Inflammatory macrophage treated with lipopolysaccharide for 4 hours (primary cell): ENCODE data around the gene DAB1.

Experiments
- DNase-seq: peaks from one replicate; pipeline ENCODE4 v3.0.0-alpha.2; 2020

DAB1 gene

DNA sequence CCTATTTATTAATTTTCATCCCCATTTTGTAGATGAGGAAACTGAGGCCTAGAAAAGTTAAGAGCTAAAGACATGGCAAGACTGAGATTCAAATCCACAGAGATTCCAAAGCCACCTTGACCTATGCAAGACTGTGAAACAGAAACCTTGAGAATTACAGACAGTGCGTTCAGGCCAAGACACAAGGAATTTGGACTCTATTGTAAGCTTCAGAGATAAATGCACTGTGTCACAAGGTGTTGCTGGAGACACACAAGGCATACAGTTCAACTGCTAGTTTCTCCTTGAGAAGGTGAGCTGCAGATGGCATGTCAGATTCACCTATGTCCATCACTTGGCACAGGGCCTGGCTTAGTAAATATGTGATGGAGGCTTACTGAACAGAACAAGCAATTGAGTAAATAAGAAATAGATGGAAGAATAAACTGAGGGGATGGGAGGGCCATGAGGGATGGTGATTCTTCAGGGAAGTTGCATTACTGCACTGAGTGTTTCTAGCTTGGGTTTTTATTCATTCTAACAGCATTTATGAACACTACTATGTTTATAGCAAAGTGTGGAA, 215.0 kb downstream of the DAB1 start:
- DNase-seq, result no peak

DNA sequence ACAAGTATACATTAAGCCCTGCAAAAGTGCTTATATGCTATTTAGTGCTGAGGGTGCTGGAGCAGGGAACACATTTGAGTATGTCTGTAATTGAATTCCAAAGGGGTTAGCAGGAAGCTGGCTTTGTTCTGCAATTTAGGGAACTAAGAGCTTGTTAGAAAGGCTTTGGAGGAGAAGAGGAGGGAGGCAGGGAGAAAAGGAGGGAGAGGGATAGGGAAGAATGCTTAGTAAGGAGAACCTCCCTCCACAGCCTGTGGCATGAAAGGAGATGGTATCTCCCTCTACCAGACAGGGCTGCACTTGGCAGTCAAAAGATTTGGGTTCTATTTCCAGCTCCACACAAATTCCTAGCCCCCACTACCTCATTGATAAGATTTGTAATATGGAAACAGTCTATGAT, 217.8 kb downstream of the DAB1 start:
- no peak for DNase-seq

DNA sequence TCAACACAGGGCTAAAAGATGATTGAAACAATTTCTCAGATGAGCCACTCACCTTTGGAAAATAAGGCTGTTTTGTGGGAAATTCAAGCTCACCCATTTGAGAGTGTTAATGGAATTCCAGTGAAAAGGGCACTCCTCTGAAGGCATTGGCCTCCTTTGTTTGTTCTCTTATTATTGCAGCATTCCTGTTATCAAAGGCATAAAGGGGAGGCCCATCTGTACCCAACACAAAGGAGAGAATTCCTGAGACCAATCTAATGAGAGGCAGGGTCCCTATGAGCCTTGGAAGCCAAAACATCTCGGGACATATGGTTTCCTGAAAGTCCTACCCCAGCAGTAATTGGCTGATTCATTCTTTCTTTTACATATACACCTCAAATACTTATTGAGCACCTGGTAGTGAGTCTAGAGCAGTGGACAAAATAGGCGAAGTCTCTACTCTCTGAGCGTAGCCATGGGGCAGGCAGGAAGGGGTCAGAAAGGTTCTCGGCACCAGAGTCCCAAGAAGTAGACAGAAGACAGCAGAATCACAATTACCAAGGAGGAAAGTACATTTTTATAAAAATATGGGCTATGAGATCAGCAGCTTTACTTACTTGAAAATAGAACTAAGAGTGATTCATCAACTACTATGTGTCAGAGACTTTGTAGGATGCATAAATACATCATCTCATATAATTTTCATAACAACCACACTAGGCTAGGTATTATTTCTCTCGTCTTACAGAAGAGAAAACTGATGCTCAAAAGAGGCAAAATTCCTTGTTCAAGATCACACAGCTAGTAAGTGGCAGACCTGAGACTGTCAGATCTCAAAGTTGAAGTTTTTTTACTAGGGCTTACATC, 218.7 kb downstream of the DAB1 start:
- no peak for DNase-seq

DNA sequence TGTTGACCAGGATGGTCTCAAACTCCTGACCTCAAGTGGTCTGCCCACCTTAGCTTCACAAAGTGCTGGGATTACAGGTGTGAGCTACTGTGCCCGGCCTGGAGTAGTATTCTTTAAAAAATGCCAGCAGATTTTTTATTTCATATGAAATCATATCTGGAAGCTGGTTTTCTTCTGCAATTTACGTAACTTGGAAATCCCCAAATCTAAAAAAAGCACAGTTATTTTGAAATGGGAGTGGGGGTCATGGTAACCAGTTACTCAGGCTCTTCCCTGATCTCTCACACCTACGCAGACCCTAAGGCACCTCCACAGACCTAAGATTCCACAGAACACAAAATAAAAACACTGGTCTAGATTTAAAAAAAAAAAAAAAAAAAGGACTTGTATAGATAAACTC, 219.8 kb downstream of the DAB1 start:
- DNase-seq, result peak; percentile 4

GRCh38 chr1:57202241-57202640, 221.6 kb downstream of the DAB1 start:
- no peak for DNase-seq

DNA sequence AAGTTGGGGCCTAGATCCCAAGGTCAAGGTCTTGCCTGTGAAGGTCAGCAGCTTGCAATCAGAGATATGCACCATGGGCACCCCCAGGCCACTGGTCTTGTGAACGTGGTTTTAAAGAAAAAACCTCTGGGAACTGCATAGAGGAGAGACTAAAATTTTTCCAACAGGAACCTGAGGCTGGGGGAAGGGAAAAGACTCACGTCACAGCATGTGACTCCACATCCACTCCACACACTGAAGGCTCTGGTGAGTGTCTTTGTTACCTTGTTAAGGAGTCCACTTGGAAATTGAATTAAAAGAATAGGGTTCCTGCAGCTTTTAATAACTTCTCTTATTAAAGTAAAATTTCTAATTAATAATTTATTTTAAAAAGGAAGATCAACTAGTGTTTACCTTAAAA, 224.9 kb downstream of the DAB1 start:
- DNase-seq, result no peak

DNA sequence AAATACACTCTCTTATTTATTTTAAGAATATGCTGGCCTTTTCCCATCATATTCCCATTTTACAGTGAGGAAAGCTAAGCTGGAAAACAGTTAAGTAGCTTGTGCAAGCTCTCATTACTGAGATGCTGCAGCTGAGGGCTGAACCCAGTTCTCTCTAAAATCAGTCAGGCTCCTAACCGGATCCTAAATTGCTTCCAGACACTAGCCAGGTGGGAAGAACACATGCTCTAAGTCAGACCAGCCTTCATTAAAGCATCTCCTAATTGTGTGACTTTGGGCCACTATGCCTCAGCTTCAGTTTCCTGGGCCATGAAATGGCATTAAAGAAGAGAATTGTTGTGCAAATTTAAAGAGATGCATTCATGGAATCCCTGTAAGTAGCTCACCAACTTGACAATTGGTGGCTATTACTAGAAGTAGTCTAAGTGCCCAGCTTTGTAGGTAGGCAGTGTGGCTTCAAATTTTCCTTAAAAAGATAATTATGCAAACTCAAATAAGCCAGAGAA, 228.4 kb downstream of the DAB1 start:
- DNase-seq, result no peak

DNA sequence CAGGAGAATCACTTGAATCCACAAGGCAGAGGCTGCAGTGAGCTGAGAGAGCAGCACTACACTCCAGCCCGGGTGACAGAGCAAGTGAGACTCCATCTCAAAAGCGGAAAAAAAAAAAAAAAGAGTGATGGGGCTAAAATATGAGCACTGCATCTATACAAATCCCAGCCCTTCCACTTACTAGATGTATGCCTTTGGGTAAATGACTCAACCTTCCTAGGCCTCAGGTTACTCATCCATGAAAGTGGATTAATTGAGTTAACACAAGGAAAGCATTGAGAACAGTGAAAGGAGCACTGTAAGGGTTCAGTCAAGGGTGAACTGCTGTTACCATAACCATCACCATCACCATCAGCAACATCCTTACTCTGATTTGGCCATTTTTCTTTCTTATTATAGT, 231.6 kb downstream of the DAB1 start:
- no peak for DNase-seq

DNA sequence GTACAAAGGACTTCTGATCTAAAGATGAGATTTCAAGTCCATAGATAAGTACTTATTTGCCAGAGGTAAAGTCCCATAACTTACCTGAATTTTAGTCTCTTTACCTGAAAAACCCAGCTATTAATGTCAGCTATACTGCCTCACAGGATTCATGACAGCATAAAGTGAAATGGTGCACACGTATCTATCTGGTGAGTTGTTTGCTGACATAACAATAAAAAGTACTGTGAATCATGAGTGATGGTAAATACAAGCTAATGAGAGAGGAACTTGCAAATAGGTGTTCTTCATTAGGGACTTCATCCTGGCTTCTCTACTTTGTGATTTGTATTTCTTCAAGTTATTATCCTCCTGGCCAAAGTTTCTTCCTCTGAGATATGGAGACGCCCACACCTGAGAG, 233.0 kb downstream of the DAB1 start:
- no peak for DNase-seq

DNA sequence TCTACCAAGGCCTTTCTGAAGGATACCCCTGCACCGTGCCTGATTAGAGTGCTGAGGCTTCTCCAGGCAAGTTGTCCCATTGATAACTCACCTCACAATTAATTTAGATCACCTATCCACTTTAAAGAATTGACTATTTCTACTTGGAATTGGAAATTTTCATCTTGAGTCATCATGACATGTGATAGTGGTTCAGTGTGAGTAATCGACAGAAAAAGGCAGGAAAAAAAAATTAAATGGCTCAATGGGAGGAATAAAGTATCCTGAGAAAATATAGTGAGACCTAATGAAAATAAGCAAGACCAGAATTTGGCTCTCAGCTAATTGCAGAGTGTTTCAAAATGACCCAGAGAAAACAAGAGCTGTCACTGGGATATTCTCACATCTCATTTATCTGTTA, 235.7 kb downstream of the DAB1 start:
- no peak for DNase-seq

GRCh38 chr1:57186455-57186854, 237.4 kb downstream of the DAB1 start:
- no peak for DNase-seq

GRCh38 chr1:57179001-57179400, 244.9 kb downstream of the DAB1 start:
- no peak for DNase-seq

DNA sequence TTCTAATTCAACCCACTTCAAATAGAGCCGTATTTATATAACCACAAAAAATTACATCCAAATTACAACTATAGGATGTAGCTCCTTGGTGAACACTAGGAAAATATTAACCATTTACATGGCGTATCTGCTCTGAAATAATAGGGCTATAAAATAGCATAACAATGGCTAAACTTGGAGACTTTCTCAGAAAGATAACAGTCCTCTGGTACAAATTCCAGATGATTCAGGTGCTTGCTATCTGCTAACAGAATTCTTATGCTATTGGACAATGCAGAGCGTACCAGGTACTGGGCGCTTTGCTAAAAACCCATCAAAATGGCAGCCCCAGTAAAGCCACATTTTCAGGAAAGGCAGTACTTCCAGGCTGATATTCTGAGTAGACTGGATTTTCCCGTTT, 248.4 kb downstream of the DAB1 start:
- no peak for DNase-seq

GRCh38 chr1:57172040-57172439, 251.8 kb downstream of the DAB1 start:
- no peak for DNase-seq

DNA sequence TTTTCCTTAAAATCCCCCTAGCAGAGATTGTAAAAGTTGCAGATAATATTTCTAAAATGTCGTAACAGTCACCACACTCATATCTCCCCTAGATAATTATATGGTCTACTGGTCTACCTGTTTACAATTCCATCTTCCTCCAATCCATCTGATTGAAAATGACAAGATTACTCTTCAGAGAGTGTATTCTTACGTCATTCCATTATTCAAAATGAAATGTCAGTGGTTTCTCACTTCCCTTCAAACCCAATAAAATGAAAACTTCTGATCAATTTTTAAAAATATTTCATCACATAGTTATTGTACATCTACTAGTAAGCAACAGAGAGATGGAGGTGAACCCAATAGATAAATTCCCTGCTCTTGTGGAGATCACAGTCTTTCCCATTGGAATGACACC, 255.9 kb downstream of the DAB1 start:
- no peak for DNase-seq

DNA sequence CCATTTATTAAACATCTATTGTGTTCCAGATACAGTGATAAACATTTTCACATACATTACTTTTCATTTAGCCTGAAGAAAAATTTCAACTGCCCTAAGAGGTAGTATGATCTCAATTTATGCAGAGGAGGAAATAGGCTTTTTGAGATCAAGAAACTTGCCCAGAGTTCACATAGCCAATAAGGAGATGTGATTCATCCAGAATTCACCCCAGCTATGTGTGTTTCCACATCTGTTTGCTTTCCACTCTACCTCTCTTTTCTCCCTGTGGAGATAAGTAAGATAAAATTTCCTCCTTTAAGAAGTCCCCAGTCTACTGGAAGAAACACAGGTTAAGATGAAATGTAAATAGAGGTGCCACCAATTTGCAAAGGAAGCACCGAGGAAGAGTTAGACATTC, 258.3 kb downstream of the DAB1 start:
- no peak for DNase-seq

- no peak for DNase-seq
These were observed 259.3 kb downstream of the DAB1 start for GRCh38 chr1:57164584-57164983.

DNA sequence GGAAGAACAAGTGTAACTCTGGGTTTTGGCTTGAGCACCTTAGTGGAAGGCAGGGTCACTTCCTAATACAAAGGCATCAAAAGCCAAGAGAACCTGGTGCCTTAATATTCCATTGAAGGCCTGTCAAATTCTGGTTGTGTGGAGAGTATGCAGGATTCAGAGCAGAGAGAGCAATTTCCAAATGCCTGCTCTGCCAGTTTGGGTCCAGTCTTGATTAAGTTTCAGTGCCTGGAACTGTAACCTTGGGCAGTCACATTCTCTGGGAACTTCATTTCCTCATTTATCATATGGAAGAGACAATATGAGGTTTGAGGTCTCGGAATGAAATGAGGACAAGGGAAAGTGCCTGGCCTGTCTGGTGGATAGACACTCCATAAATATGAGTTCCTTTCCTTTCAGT, 260.1 kb downstream of the DAB1 start:
- DNase-seq, result no peak

GRCh38 chr1:57163325-57163724, 260.5 kb downstream of the DAB1 start:
- DNase-seq, result no peak

DNA sequence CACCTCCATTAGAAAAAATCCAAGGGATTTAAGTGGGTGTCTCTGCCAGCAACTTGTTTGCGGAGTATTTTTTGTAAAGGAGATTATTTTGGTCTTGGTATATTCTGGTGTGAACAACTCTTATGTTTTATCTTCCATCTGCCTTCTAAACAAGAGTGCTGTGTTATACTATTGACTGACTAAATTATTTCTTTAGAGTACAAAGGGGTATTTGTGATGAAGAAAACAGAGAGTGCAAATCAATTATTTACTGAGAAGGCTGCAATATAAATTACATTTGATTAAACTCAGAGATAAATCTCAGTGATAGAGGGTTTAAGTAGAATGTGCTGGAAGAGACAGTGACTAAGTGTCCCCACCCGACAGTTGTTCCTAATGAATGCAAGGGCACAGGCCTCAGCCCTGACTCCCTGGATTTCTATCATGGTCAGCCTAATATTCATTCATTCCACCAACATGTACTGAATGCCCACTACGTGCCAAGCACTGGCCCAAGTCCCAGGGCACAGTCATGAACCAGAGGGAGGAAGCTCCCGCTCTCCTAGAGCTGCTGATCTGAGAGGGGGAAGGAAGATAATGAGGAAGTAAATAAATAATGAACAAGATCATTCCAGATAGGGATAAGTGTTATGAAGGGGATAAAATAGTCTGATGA, 261.1 kb downstream of the DAB1 start:
- no peak for DNase-seq

GRCh38 chr1:57160594-57160993, 263.3 kb downstream of the DAB1 start:
- no peak for DNase-seq

- no peak for DNase-seq
These were observed 265.3 kb downstream of the DAB1 start for GRCh38 chr1:57158604-57158998.

- no peak for DNase-seq
These were observed 265.8 kb downstream of the DAB1 start for GRCh38 chr1:57157818-57158603.
